HepG2 (cell line): ENCODE data around the gene CCDC7. TPM values are rescaled to one million over a fixed set of nuclear protein-coding genes. Genes with fewer than 3 reads are reported as not detected.

Experiments
- CCAR2 ChIP-seq: fragments of 200-400 bp; formaldehyde crosslinking; optimal IDR thresholded peaks from 2 replicates; pipeline ENCODE3; 2018; ENCODE audit warnings: low read depth, mild to moderate bottlenecking, low read length, moderate library complexity
- ETS1 ChIP-seq: sonication (generic); formaldehyde crosslinking; IDR thresholded peaks from 2 replicates; pipeline ENCODE4 v1.4.0; 2020; ENCODE audit warnings: missing genetic modification reagents
- HHEX ChIP-seq: IDR thresholded peaks from 2 replicates; pipeline ENCODE4 v1.6.1; 2016; ENCODE audit warnings: control low read depth
- HMGXB3 ChIP-seq: sonication (generic); formaldehyde crosslinking; IDR thresholded peaks from 2 replicates; pipeline ENCODE4 v1.4.0; 2020; ENCODE audit warnings: missing genetic modification reagents, borderline replicate concordance
- KLF9 ChIP-seq: IDR thresholded peaks from 2 replicates; pipeline ENCODE4 v1.6.1; 2016; ENCODE audit warnings: low read depth
- PHF20 ChIP-seq: sonication (generic); formaldehyde crosslinking; IDR thresholded peaks from 2 replicates; pipeline ENCODE4 v1.5.0; 2020; ENCODE audit warnings: mild to moderate bottlenecking, missing genetic modification reagents
- PTBP1 ChIP-seq: fragments of 200-400 bp; formaldehyde crosslinking; IDR thresholded peaks from 2 replicates; pipeline ENCODE4 v1.6.1; 2018; ENCODE audit warnings: low read length, low read depth; ENCODE audit not compliant: poor library complexity, severe bottlenecking
- RFXANK ChIP-seq: IDR thresholded peaks from 2 replicates; pipeline ENCODE4 v1.6.1; 2016
- SAP130 ChIP-seq: IDR thresholded peaks from 2 replicates; pipeline ENCODE4 v1.6.1; 2016; ENCODE audit warnings: low read depth
- ZFP41 ChIP-seq: sonication (generic); formaldehyde crosslinking; IDR thresholded peaks from 2 replicates; pipeline ENCODE4 v1.4.0; 2020; ENCODE audit warnings: mild to moderate bottlenecking, missing genetic modification reagents, borderline replicate concordance
- ZIK1 ChIP-seq: sonication (generic); formaldehyde crosslinking; IDR thresholded peaks from 2 replicates; pipeline ENCODE4 v1.5.0; 2020; ENCODE audit warnings: mild to moderate bottlenecking, low read depth, missing genetic modification reagents, borderline replicate concordance
- ZNF235 ChIP-seq: sonication (generic); formaldehyde crosslinking; IDR thresholded peaks from 2 replicates; pipeline ENCODE4 v1.8.1; 2023; ENCODE audit warnings: mild to moderate bottlenecking, missing genetic modification reagents, borderline replicate concordance
- ZNF331 ChIP-seq: sonication (generic); formaldehyde crosslinking; IDR thresholded peaks from 2 replicates; pipeline ENCODE4 v1.4.0; 2020; ENCODE audit warnings: missing genetic modification reagents
- ZNF552 ChIP-seq: sonication (generic); formaldehyde crosslinking; IDR thresholded peaks from 2 replicates; pipeline ENCODE4 v1.9.0; 2022; ENCODE audit warnings: missing genetic modification reagents, mild to moderate bottlenecking, borderline replicate concordance
- ZNF556 ChIP-seq: sonication (generic); formaldehyde crosslinking; IDR thresholded peaks from 2 replicates; pipeline ENCODE4 v1.4.0; 2020; ENCODE audit warnings: mild to moderate bottlenecking, missing genetic modification reagents, borderline replicate concordance
- ZNF737 ChIP-seq: sonication (generic); formaldehyde crosslinking; IDR thresholded peaks from 2 replicates; pipeline ENCODE4 v1.5.0; 2020; ENCODE audit warnings: missing genetic modification reagents, mild to moderate bottlenecking, borderline replicate concordance
- polyA plus RNA-seq, 8 experiments: library from polyadenylated mRNA; depleted of rRNA in 3 of 8; stranded (reverse) in 7 of 8; unstranded in 1 of 8; fragments of >200 nt; fragmentation: Illumina TruSeq in 4 of 8; extraction: Trizol in 4 of 8; gene quantifications; 2 replicates each; pipeline versions ENCODE4 v1.2.1 to v1.2.3, GENCODE V29; 2011 to 2016; ENCODE audit warnings: low read depth in 4 of 8, missing spikeins in 1 of 8, mixed read lengths in 1 of 8; ENCODE audit not compliant: insufficient read depth in 1 of 8
- total RNA-seq, 5 experiments: library from RNA; depleted of rRNA; stranded (reverse); fragments of >200 nt; fragmentation: Illumina TruSeq; extraction: Trizol; gene quantifications; 2 replicates each; pipeline ENCODE4 v1.2.3, GENCODE V29; 2016; ENCODE audit warnings: low read depth in 1 of 5
- TF ChIP-seq, protein P1 (sequence below): IDR thresholded peaks from 2 replicates; pipeline ENCODE4 v1.6.1; 2016; ENCODE audit warnings: low read depth, control low read depth
- TF ChIP-seq, protein P2 (sequence below): sonication (generic); formaldehyde crosslinking; IDR thresholded peaks from 2 replicates; pipeline ENCODE4 v1.8.1; 2023; ENCODE audit warnings: mild to moderate bottlenecking, missing genetic modification reagents

Gene CCDC7
- total and polyA plus RNA-seq, 2 of the 13 experiments (the other 11 are each of a cell fraction or from before 2014, with no cell fraction given): 0.40 to 1.8 TPM

DNA sequence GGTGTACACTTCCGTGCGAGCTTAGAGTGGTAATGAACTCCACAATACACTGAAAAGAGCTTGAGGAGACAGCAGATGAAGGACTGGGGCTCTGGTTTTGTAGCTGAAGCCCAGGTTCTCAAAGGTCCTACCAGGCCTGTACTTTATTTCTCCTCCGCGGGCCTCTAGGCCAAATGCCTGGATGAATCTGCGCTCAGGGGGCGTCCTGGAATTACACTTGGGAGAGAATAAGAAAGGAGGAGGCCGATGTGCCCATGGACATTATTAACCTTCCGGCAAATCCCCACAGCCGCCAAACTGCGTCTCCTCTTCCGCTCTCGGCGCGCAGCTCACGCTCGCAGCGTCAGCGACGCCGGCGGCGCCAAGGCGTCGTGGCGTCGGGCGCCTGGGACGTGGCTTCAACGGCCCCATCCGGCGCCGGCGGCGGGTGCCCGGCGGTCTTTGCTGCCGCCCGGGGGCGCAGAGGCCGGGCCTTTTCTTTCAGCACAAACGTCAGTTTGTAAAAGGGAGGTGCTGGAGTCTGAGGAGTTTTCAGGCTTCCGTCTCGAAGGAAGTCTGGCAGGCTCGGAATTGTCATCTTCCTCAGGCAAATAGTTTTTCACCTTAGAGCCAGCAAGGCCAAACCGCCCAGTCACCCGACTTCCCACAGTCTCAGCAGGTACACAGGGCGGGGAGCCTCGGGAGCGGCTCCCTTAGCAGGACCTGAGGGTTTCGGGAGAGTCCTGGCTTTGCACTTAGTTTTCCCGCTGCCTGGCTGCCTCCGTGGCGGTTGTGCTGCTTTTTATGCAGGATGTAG, at the start of gene CCDC7 (continued):
- TF ChIP-seq, protein P1, sequence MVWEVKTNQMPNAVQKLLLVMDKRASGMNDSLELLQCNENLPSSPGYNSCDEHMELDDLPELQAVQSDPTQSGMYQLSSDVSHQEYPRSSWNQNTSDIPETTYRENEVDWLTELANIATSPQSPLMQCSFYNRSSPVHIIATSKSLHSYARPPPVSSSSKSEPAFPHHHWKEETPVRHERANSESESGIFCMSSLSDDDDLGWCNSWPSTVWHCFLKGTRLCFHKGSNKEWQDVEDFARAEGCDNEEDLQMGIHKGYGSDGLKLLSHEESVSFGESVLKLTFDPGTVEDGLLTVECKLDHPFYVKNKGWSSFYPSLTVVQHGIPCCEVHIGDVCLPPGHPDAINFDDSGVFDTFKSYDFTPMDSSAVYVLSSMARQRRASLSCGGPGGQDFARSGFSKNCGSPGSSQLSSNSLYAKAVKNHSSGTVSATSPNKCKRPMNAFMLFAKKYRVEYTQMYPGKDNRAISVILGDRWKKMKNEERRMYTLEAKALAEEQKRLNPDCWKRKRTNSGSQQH: 0 out of 2 replicates have a peak, but pooled peaks have one; percentile 59
- TF ChIP-seq ZNF556 (CRISPR knock-in tag) (peak; percentile 85; the same call in 1 of the 2 replicates), SAP130 (CRISPR knock-in tag) (peak; percentile 68; the same call in 1 of the 2 replicates), HHEX (CRISPR knock-in tag) (no peak), KLF9 (no peak; the same call in 1 of the 2 replicates), ZNF235 (CRISPR knock-in tag) (no peak), HMGXB3 (CRISPR knock-in tag) (no peak), ZFP41 (CRISPR knock-in tag) (no peak), RFXANK (CRISPR knock-in tag) (peak; percentile 53; the same call in 1 of the 2 replicates), ZNF552 (CRISPR knock-in tag) (0 out of 2 replicates have a peak, but pooled peaks have one; percentile 20), ETS1 (no peak), ZNF737 (CRISPR knock-in tag) (no peak), ZIK1 (CRISPR knock-in tag) (no peak), CCAR2 (no peak), ZNF331 (CRISPR knock-in tag) (peak; percentile 71; the same call in 1 of the 2 replicates), PHF20 (CRISPR knock-in tag) (peak; percentile 73), PTBP1 (peak; percentile 55)
- TF ChIP-seq, protein P2, sequence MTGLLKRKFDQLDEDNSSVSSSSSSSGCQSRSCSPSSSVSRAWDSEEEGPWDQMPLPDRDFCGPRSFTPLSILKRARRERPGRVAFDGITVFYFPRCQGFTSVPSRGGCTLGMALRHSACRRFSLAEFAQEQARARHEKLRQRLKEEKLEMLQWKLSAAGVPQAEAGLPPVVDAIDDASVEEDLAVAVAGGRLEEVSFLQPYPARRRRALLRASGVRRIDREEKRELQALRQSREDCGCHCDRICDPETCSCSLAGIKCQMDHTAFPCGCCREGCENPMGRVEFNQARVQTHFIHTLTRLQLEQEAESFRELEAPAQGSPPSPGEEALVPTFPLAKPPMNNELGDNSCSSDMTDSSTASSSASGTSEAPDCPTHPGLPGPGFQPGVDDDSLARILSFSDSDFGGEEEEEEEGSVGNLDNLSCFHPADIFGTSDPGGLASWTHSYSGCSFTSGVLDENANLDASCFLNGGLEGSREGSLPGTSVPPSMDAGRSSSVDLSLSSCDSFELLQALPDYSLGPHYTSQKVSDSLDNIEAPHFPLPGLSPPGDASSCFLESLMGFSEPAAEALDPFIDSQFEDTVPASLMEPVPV (CRISPR knock-in tag): peak; percentile 52; the same call in 1 of the 2 replicates
